GM18868 (cell line): Measurements from ENCODE around the gene ZYG11A.
A peak's percentile ranks its signal among the peaks of the same experiment; 100 is the strongest.

ENCODE experiments used
- ATAC-seq: cut with Tn5 transposase; IDR thresholded peaks from one replicate; pipeline ENCODE4 v1.9.1; 2021; ENCODE audit warnings: mild to moderate bottlenecking, moderate library complexity; ENCODE audit not compliant: unreplicated experiment

Gene ZYG11A

DNA sequence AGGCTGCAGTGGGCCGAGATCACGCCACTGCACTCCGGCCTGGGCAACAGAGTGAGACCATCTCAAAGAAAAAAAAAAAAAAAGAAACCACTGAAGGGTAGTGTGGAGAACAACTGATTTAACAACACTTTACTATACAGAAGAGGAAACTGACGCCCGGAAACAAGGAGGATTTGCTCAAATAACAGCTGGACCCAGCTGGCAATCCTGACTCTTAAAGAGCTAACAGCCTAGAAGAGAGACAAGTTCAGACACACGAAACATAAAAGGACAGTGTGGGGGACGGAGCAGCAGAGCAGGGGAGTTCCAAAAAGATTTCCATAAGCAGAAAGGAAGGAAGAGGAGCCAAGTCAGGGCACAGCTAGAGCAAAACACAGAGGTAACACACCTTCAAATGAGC is 74.6 kb downstream of the ZYG11A start:
- ATAC-seq, result no peak

DNA sequence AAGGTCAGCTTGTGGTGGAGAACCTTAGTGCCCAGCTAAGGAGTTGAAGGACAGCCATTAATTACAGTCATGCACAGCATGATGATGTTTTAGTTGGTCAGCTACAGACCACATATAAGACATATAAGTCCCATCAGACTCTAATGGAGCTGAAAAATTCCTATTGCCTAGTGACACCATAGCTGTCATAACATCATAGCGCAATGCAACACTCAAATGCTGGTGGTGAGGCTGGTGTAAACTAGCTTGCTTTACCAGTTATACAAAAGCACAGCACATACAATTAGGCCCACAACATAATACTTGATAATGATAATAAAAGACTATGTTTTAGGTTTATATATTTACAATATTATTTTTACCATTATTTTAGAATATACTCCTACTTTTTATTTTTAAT is 75.0 kb downstream of the ZYG11A start:
- no peak for ATAC-seq

DNA sequence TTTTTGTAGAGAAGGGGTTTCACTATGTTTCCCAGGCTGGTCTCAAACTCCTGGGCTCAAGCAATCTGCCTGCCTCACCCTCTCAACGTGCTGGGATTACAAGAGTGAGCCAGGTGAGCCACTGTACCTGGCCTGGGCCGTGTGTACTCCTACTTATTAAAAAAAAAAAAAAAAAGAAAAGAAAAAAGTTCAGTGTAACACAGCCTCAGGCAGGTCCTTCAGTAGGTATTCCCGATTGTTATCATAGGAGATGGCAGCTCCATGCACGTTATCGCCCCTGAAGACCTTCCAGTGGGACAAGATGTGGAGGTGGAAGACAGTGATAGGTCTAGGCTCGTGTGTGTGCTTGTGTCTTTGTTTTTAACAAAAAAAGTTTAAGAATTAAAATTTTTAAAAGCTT is 75.6 kb downstream of the ZYG11A start:
- no peak for ATAC-seq

DNA sequence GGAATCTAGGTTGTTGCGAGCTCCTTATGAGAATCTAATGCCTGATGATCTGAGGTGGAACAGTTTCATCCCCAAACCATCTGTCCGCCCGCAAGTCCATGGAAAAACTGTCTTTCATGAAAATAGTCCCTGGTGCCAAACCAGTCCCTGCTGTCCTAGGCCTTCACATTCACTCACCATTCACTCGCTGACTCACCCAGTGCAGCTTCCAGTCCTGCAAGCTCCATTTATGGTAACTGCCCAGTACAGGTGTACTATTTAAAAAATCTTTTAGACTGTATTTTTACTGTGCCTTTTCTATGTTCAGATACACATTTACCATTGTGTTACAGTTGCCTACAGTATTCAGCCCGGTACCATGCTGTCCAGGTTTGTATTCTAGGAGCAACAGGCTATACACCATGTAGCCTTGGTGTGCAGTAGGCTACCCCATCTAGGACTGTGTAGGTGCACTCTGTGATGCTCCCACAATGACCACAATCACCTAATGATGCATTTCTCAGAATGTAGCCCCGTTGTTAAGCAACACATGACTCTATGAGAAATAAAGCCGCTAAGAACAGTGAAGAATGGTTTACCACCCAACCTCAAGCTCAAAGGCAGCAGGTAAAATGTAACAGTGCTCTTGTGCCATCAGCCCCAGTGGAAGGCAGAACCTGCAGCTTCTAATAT is 76.6 kb downstream of the ZYG11A start:
- no peak for ATAC-seq

DNA sequence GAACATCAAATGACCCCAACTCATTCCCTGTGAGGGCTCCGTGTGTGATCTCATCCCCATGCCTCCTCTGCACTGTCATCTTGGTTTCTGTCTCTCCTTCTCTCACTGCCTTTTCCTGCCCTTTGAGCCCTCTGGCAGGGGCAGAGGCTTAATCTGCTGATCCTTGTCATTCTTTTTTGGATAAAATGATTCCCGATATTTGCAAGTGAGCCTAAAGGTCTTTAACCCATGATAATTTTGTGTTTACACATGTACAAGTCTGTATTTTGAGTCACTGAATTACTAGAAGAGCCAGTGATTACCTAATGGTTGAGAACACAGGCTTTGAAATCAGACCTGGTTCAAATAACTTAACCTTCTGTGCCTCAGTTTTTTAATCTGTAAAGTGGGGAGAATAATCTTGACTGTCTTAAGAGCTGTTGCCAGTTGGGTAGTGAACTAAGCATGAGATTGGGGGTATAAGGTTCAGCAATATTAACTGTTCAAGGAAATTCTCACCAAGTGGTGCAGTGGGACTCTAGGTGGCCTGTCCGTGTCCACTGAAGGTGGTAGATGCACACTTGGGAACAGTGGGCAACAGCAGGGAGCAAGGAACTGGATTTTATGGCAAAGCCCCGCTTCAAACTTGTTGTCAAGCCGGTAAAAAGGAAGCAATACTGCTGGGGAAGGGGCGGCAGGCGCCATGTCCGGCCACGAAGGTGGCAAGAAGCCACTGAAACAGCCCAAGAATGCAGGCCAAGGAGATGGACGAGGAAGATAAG is 77.3 kb downstream of the ZYG11A start:
- ATAC-seq, result no peak

DNA sequence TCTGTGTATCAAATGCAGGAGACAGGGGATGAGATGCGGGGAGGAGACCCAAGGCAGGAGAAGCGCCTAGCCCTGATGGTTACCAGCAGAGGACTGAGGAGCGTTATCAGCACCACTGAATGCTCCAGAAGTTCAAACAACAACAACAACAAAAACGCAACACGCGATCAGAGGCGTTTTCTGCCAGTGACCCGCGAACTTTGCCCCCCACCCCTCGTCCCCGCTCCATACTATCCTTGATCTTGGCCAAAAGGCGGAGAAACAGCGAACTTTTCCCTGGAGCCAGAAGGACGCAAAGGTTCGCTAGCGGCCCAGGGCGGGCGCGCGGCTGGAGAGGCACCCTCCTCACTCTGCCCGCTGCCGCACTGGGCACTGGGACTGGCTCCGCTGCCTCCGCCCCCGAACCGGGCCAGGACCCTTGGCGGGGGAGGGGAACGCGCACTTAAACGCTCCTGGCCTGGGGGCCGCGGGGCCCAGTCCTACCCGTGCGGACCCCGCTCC is 78.3 kb downstream of the ZYG11A start:
- ATAC-seq, result no peak

DNA sequence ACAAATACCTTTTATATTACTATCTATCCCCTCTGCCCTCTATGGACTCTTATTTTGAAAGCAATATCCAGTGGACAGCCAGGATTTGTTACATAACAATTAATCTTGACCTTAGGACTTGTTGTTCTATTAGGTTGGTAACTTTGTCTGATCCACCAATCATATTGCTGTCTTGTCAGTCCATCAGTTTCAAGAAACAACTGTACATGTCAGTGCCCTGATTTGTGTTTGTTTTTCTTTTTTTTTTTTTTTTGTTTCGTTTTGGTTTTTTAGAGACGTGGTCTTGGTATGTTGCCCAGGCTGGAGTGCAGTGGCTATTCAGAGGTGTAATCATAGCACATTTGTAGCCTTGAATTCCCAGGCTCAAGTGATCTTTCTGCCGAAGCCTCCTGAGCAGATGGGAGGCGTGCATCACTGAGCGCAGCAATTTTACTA is 83.0 kb downstream of the ZYG11A start:
- no peak for ATAC-seq

DNA sequence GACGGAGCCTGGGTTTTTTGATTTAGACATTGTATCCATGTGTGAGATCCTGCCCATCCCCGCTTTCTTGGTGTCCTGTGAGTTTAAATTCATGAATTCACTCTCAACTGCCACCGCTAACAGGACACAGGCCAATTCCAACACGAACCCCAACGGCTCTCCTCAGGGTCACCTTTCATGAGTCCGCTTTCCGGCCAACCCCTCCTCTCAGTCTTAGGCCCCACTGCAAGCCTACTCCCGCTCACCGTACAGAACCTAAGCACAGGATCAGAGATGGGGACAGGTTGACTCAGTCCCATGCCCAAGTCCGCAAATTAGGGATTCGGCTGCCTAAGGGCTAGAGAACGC is 84.3 kb downstream of the ZYG11A start:
- ATAC-seq, result peak; percentile 24

DNA sequence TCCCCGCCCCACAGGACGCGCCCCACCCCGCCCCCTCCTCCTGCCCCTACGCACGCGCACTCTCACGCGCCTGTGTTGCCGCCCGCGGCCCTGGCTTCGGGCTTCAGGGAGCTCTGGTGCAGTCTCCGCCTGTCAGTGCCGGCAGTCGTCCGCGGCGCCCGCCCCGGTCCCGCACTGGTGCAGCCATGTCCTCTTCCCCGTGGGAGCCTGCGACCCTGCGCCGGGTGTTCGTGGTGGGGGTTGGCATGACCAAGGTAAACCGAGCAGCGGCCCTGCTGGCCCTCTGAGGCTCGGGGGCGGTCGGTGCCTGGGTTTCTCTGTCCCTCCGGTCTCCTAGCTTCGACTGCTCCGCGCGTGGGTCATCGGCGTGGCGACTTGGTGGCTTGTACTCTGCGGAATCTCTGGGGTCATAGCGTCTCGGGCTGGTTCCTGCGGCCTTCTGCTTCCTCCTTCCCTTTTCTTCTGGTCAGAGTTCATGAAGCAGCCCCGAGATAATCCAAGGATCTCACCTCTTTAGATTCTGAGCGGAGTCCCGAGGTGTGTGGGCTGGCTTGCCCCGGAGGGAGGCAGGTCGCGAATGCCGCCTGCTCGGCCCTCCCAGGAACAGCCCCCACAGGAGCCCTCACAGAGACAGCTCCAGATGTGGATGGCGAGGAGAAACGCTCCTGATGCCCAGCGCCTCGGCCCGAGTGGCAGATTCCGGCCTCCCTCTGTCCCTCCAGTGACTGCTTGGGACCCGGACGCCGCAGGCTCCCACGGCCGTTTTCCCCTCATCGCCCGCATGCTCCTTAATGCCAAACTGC is 84.9 kb downstream of the ZYG11A start, which contains the start of gene SCP2:
SCP2 (plus strand) TSS at position 65 of the 803 bp plus-strand sequence; CDS start at position 186, 121 bp downstream.
- ATAC-seq, result peak; percentile 83

DNA sequence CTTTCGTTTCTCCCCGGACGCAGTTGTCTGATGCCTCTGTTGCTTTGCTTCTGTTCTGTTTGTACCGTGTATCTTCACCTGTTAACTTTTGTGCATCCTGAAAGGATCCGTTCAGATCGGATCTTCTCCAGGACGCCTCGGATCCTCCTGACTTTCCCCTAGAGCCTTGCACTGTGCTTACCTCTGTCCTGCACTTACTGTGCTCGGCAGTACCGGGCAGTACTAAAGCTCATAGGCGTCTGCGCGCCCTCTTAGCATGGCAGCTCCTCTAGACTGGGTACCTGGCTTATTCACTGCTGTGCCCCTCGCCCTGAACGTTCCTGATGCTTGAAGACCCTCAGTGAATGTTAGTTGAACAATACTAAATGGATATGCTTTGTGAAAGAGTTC is 85.5 kb downstream of the ZYG11A start:
- ATAC-seq, result no peak

DNA sequence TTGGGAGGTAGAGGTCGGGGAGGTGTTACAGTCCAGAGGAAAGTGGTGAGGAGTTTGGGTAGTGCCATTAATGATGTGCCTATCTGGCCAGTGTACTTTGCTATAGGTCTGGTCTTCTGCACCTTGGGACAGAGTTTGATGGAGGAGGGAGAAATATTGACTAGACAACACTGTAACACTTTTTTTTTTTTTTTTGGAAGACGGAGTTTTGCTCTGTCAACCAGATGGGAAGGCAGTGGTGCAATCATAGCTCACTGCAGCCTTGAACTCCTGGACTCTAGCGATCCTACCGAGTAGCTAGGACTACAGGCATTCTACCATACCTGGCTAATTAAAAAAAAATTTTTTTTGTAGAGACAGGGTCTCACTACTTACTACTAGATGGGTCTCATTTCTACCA is 86.5 kb downstream of the ZYG11A start:
- ATAC-seq, result no peak

DNA sequence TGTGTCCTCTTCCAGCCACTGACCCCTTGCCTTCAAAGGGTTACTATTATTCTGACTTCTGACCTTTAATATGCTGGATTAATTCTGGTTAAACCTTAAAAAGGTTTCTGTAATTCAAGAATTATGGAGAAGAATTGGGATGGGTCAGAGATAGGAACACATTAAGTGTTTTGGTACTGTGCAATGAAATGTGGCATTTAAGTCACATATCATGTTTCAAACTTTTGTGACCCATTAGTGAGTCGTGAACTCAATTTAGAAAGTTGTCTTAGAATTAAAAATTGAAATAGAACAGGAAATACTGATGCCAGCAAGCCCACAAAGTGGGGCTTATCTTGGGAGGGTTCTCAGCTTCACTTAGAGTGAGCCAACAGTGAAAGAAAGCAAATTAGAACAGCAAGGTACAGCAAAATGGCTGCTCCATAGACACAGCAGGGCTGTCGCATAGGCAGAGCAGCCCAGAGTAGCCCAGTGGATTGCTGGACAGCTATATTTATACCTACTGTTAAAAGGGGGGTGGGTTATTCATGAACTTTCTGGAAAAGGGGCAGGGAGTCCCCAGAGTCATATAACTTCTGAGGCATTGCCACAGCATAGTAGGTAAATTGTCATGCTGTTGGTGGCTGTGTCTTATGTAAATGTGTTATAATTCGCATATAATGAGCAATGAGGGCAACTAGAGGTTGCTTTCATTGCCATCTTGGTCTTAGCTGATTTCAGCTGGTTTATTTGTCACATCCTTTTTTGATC is 95.0 kb downstream of the ZYG11A start:
- ATAC-seq, result no peak

DNA sequence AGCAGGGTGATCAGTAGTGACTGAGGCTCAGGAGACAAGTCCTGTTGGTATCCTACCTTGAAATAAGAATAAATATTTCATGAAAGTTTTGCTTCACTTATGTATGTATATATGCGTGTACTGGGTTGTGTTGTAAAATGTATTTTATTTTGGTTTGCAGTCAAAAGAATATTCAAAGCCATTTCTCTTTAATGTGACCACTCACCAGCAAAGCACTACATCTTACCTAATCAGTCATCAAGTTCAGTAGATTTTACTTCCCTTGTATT is 95.6 kb downstream of the ZYG11A start:
- no peak for ATAC-seq

DNA sequence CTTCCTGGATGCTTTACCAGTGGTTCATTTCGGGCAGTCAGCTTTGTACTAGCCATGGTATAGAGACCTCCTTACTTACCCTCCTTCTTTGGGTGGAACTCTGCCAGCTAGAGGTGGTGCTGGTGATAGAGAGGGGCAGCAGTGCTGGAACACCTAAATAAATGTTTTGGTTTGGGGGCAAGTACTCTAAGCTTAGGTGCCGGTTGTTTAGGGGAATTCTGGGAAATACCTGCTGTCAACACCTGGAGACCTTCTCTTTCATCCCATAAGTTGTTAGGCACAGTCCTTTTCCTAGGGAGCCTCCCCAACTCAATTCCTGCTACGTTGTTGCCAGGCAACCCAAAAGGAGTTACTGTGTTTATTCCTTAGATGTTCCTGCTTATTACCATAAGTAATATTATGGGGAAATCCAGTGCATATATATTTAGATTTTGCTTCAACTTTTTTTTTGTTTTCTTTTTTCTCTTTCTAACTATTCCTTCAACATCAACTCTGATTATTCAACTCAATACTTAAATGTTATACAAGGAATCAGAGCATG is 101.4 kb downstream of the ZYG11A start:
- no peak for ATAC-seq

DNA sequence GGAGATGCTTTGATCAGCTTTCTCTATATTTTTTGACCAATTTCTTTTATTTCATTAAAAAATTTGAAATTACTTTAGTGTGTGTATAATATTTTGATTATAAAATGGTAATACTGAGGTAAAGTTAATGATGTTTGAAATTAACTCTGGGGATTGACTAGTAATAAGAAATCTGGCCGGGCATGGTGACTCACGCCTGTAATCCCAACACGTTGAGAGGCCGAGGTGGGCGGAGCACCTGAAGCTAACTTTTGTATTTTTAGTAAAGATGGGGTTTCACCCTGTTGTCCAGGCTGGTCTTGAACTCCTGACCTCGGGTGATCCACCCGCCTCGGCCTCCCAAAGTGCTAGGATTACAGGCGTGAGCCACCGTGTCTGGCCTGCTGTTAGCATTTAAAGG is 102.0 kb downstream of the ZYG11A start:
- no peak for ATAC-seq
